DMS114 treated with DMSO at 0.1 percent for 48 hours (cell line): Measurements from ENCODE around the gene CCR7.

Experiments used
- DNase-seq: peaks from one replicate; lab custom pipeline; 2025; ENCODE audit not compliant: unreplicated experiment; lab: John Stamatoyannopoulos, UW

CCR7 gene

DNA sequence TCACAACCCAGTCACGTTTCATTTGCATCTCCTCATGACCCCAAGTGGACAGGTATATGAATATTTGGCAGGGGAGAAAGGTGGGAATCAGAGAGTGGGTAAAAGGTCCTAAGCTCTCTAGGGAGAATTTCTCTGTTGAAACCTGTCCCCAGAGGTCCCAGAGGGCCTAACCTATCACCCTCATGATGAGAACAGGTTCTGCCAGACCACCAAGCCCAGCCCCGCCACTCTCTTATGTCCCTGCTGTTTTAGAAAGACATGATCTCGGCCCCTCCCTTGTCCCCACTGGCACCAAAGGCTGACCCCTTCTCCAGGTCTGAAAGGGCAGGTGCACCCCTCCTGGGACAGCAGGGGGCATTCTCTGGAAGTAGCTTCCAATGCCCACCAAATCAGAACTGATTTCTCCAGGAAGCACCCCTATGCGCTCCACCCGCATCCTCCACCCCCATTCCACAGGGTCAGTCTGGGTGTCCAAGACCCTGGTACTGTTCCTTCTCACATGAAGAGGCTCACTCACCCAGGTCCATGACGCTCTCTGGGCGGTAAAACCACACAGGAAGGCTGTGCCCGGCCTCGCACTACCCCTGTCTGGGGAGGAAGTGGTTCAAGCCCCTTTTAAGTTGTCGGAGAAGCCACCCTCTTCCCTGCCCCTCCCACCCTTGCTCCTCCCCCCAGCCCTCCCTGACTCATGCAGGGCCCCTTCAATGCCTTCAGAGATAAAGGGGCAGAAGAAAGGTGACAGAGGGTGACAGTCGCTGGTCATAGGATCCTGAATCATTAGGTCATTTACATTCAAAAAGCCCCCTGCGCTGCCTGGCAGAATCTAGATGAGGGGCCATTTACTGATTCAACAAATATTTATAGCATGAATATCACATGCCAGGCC lies at the start of gene CCR7:
Gene CCR7, minus strand, starts transcription at position 590 of the 886 bp plus-strand sequence. Its CDS starts 63 bp downstream, at position 527.
- no peak for DNase-seq

DNA sequence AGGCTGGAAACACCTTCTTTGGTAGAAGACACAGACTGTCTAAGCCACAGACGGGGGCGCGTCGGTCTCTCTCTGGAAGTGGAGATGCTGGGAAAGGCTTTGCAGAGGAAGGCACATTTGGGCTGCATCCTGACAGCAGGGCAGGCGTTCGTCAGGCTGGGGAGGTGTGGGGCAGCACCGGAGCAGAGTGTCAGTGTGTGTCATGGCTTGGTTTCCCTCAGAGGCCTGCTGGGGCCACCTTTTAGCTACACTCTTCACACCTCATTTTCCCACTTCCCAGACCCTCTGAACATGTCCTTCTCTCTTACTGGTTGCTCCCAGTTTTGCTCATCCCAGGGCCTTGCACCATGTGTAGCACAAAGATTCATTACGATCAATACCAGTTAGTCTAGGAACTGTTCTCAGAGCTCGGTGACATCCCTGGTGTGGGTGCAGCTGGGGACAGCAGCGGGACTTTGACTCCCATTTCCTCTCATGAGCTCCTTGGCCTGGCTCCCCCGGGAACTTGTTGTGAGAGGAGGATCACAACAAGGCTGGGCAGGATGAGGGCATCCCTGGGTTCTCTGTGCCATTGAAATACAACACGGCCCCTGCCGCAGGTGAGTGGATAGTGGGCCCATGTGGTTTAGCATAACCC lies 49.3 kb upstream of the CCR7 start:
- no peak for DNase-seq

DNA sequence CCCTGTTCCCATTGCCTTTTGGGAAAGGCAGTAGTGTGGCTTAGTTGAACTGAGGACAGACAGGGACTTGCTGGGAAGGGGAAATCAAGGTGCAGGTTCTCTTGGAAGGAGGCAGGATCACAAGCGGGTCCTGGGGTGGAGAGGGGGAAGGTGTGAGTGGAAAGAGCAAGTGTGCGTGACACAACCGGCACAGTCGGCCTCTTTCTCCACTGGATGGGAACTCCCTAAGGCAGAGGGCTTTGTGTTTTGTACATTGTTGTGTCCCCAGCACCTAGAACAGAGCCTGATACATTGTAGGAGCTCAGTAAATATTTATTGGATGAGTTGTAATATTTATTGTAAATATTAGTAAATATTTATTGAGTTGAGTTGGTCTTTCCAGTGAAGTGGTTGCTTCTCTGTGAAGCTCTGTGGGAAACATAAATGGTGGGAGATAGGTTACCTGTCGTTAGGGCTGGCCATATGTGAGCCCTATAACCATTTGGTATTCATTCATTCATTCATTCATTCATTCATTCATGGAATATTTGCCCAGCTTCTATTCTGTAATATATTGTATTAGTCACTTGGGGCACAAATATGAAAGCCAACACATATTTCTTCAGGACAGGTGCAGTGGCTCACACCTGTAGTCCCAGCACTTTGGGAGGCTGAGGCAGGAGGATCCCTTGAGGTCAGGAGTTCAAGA lies 48.3 kb upstream of the CCR7 start:
- no peak for DNase-seq

DNA sequence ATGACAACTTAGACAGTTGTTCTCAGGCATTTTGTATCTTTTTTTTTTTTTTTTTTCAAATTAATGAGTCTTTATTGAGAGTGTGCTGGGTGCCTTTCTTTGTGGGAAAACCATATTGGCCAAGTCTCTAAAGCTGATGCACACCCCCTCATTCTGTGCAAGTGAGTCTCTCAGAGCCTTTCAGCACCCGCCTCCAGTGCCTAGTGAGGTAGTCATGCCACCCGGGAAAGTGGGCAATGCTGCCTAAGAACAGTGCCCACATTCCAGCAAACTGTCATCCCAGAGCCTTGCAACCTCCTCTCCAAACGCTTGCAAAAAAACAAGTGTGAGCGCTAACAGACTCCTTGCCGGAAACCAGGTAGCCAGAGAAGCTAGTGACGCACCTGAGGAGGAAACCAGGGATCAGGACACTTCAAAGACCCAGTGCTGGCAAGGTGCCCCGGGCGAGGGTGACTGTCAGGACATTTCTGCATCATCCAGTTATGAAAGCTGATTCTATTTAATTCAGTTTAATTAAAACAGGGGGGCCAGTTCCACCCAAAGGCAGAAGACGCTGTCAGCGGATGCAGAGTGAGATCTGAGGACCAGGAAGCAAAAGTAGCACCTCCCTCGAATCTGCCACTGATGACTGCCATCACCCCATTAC lies 47.5 kb upstream of the CCR7 start:
- DNase-seq, result no peak

- DNase-seq, result no peak
Observed at GRCh38 chr17:40611840-40612474, 46.7 kb upstream of the CCR7 start.

DNA sequence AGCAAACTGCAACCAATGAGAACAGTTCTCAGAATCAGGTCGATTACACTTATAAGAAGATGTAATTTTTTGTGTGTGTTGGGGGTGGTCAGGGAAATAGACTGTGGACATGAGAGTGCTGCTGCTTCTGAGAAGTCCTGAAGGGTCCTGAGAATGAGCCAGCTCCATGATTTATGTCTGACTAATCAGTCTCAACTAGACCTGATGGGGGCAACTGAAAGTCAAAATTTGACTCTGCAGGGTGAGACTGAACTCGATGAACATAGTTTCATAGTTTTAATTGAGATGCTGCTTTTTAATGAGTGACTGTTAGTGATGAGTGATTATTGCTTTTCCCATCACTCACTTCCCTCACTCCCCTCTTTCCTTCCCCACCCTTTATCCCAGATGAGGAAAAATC lies 45.1 kb upstream of the CCR7 start:
- no peak for DNase-seq

DNA sequence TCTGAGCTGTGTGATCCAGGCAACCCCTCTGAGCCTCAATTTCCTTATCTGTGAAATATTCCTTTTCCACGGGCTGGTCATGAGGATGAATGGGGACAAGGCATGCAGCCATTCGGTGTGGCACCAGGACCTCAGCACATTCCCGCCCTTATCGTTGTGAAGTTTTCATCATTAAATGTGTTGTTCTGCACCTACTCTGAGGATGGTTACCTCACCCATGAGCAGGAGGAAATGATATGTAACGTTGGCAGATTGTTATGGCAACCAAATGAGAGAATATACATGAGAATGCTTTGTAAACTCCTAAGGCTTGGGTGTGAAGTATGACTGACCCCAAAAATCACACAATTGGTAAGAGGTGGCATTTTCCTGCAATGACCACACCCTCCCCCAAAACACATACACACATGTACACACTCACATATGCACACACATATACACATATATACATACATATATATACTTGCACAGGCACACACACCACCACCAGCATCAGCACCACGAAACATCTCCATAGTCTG lies 42.8 kb upstream of the CCR7 start:
- no peak for DNase-seq

DNA sequence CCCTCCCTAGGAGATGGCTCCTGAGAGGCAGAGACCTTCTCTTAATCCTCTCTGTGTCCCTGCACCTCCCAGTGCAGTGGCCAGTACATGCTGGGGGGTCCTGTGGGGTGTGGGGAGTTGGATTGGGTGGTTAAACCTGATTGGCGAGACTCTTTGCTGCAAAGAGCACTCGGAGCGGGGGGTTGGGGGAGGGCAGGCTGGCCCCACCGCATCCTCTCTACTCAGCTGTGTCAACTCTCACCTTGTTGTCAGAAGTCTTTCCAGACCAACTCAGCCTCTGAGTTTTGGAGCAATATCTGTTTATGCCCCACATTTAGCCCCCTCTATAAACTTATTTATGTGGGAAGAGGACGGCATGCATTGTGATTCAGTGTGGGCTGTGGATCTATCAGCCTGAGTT lies 42.4 kb upstream of the CCR7 start:
- no peak for DNase-seq

GRCh38 chr17:40606548-40607353 lies 41.5 kb upstream of the CCR7 start:
- no peak for DNase-seq

DNA sequence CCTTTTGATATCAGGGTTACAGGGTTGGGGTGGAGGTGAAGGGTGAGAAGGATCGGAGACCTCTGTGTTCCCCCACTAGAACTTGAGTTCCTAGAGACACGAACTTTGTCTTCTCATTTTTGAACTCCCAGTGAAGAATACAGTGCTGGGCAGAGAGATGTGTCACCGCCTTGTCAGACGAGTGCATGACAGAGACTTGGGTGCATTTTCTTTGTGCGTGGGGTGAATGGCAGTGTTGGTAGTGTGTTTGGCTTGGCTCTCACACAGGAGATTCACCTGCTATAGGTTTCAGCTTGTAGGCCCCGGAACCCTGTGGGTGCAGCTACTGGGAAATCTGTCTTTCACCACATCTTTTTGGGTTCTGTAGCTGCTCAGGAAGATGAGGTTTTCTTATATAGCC lies 40.0 kb upstream of the CCR7 start:
- no peak for DNase-seq

DNA sequence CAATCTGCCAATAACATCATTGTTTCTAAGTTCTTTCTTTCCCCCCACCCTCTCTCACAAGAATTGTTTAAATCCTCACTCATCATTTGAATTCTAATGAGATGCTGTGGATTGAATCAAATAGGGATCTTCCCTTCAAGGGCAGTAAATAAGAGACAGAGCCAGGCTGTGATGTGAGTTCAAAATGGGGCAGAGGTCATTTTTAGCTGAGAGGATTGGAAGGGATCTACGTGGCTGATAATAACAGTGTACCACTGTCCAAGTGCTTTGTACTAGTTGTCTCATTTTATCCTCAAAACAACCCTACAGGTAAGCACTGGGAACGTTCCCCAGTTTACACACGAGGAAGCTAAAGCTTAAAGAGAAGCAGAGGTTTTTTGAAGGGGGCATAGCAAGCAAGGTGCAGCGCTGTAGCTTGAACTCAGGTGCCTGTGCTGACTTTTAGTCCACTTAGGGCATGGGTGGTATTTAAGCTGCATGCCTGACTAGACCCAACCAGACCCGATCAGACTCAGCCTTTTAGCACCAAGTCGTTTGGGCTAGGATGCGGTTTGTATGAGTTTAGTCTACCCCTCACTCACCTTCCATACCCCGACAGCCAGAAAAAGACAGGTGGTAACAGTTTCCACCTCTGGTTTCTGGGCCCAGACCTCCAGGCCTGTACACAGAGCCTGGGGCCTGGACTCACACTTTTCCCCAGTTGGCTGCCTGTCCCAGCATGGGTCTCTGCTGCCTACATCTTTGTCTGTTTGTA lies 39.2 kb upstream of the CCR7 start:
- no peak for DNase-seq

GRCh38 chr17:40602445-40603443 lies 37.5 kb upstream of the CCR7 start:
- no peak for DNase-seq

DNA sequence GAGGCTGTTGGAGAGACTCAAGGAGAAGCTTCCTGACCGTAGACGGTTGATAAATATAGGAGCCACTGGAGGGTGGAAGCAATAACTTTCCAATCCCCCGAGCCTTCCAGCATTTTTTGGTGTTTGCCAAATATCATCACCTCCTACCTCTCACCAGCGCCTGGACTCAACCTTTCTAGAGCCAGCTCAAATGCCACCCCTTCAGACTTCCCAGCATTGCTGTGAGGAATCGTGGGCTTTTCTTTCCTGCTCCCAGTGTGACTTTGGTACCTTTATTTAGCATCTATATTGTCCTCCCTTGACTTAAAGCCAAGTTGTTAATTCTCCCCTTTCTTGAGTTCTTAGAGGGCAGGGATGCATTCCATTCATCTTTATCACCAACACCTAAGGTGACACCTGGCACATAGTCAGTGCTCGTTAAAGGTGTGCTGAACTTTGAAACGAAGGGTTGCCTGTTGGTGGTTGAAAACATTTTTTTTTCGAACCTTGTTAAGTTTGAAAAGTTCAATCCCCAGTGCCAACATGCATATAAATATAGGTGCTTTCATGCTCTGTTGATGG lies 35.3 kb upstream of the CCR7 start:
- no peak for DNase-seq

DNA sequence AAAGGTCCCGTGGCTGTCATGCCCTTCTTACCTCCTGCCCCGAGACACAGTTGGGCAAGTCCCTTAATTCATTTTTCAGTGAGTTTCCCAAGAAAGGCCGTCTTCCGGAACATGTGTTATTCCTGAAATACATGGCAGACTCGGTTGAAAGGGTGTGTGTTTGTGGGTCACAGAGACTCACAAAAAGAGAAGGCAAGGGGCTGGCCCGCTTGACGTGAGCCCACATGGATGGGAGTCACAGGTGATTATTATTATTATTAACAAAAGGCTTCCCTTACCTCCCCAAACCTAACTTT lies 34.1 kb upstream of the CCR7 start:
- no peak for DNase-seq

DNA sequence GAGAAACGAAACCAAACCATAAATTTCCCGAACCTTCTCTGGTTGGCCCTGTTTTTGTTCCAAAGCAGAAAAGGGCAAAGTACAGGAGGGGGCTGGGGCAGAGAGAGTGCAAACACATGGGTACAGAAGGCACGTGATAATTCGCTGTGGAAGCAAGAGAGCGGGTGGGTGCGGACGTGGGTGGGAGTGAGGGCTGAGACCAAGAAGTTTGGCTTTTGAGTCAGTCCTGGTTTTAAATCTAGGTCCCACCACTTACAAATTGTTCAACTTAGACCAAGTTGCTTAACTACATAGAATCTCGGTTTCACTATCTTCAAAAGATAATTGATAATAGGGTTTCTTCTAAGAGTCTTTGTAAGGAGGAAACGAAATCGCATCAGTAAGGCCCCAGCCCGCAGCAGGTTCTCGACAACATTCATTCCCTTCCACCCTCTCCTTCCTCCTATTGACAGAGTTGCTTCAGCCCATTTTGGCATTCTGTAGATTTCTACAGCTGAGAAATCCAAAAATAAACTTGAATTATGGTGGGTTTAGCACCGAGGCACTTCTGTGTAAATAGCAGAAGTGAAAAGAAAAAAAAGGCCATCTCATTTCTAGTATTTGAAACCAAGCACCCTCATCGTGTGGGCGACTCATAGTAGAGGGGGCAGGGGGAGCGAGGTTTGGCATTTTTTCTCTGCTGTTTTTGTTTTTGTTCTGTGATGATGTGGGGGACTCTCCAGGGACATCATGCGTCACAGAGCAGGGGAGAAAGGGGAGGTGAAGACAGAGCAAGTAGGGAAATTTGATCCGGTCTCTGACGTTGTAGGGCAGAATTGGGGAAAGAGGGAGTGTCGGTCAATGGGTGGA lies 33.6 kb upstream of the CCR7 start:
- no peak for DNase-seq

GRCh38 chr17:40598301-40598618 lies 33.0 kb upstream of the CCR7 start:
- DNase-seq, result no peak
